Stimulated activated CD4-positive, alpha-beta T cell treated with anti-CD3 and anti-CD28 coated beads, Interleukin-12 subunit alpha, Interleukin-12 subunit beta, amount 100 ng/mL, for 48 hours (primary cell): ENCODE data around the gene DTNB.

Experiments
- DNase-seq, 3 donors: peaks; one replicate each; pipeline ENCODE4 v3.0.0-alpha.2; 2020; ENCODE audit warnings: low read depth in 2 of 3, low spot score in 1 of 3

DTNB gene

DNA sequence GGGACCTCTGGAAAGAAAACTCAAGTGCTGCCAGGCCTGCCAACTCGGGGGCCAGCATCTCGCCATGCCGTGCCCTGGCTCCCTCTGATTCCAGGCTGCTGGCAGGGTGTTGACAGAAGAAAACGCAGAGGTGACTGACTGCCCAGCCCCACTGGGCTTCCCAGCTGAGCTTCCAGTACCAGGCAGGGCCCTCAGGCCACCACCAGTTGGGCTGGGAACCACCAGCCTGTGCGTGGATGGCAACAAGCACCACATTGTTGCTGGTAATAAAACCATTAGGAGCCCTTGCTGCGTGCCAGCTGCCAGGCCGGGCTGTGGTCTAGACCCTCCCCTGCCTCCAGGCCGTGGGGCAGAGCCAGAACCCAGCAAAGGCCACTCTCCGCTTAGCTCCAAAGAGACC lies 340.8 kb downstream of the DTNB start:
- DNase-seq: no peak

DNA sequence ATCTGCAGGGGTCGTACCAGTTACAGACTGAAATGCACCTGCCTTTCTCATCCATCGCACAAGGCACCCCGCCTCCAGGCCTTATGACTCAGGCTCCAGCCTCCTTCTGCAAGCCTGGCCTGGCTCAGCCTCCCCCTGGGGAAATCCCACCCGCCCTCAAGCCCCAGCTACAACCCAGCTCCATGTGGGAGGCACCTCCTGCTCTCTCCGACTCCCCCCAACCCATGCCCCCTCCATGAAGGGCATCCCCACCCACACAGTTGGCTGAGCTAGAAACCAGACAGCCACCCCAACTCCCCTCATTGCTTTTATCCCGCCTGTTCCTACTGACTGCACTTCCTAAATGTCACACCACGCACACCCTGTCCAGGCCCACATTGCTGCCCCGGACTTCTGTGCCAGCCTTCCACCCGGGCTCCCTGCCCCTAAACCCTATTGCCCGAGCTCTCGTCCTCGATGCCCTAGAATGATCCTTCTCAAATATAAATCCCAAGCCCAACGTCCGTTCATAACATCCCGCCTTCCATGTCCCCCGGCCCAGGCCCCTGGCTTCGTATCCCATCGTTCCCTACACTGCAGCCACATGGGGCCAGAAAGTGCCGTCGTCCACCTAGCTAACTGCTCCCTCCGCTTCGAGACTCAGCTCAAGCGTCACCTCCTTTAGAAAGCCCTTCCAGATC lies 341.6 kb downstream of the DTNB start:
- DNase-seq: peak in 1 of 3 donors; percentile 44

GRCh38 chr2:25330937-25331336 lies 342.4 kb downstream of the DTNB start:
- DNase-seq: no peak

DNA sequence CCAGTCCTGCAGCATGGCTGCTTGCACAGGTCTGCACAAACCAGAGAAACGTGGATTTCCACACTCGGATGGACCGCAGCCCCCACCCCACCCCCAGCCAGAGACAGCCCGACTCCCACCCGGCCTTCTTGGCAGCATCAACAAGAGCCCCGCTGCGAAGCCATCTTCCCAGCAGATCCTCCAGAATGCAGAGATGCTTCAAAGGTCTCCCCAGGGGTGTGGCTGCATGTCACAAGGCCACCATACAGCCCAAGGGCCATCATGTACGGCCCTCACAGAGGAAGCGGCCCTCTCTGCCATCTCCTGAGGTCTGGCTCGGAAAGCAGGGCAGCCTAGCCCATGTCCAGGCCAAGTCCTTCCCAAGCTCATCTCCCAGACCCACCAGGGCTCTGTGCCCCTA lies 343.1 kb downstream of the DTNB start:
- DNase-seq: no peak

DNA sequence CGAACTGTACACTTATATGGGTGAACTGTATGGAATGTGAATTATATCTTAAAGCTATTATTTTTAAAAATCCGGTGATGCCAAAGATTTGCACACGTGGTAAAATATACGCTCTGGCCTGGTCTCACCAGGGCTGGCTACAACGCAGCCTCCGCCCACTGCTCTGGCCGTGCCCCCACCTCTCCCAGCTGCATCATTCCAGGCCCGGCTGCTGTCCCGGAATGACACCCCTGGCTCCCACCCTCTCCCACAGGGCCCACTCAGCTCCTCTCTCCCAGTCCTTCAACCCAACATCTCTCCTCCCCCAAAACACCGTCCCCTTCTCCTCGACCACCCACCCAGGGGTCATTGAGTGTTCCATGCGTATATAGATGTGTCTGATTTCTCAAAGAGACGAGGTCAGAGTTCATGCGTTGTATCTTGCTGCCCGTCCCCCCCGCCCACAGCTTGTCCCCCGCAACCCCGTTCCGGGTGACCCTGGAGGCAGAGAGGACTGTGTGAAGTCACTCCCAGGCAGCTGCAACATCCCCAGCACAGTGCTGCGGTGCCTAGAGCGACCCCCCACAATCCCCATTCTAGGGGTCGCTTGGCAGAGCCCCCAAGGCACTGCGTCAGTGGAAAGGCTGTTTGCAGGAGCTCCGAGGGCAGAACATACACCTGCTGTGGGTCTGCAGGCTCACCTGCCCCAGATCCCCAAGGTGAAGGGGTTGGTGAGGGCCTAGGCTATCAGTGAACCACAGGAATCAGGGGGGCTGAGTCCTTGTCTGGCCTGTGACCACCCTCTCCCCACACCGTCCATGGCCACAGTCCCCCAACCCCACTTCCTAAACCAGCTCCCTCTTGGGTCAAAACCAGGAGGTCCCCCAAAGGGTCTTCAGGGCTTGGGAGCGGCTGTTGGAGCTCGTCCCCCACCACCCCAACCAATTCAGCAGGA lies 345.0 kb downstream of the DTNB start:
- no peak for DNase-seq
